Ascending aorta (tissue), 2 donors: Measurements from ENCODE around the gene TM2D1. TPM values are rescaled to one million over a fixed set of nuclear protein-coding genes. Genes with fewer than 3 reads are reported as not detected.

Source experiments
- DNase-seq, 2 donors: peaks; one replicate each; pipeline ENCODE4 v3.0.0-alpha.2; 2019; ENCODE audit warnings: low spot score in 2 of 2
- H3K27ac ChIP-seq, 2 donors: fragments of 200-600 bp; sonication (generic); one replicate each; pipeline ENCODE4 v1.5.1; 2016 to 2017; ENCODE audit warnings: mild to moderate bottlenecking in 1 of 2
- H3K27me3 ChIP-seq: fragments of 200-600 bp; sonication (generic); one replicate; pipeline ENCODE4 v1.5.1; 2017
- H3K36me3 ChIP-seq, 2 donors: fragments of 200-600 bp; sonication (generic); one replicate each; pipeline ENCODE4 v1.5.1; 2016
- H3K4me1 ChIP-seq, 2 donors: fragments of 200-600 bp; sonication (generic); one replicate each; pipeline ENCODE4 v1.5.1; 2016 to 2017; ENCODE audit warnings: mild to moderate bottlenecking in 1 of 2
- H3K4me3 ChIP-seq, 2 donors: fragments of 200-600 bp; sonication (generic); one replicate each; pipeline ENCODE4 v1.5.1; 2016 to 2017; ENCODE audit warnings: mild to moderate bottlenecking in 1 of 2
- H3K9me3 ChIP-seq, 2 donors: fragments of 200-600 bp; sonication (generic); one replicate each; pipeline ENCODE4 v1.5.1; 2016
- intact Hi-C: fragments of 100-400 bp; cut with DNase I; formaldehyde crosslinking; loops from one replicate; pipeline ENCODE4 v1.15.1; 2023
- total RNA-seq: library from RNA; depleted of rRNA; stranded (reverse); fragments of >200 nt; gene quantifications from one replicate; pipeline ENCODE4 v1.1.0, GENCODE V29; 2016
- TF ChIP-seq, protein P1 (sequence below), 3 experiments: fragments of 200-600 bp in 2 of 3; fragments of 450-650 bp in 1 of 3; sonication (generic) in 2 of 3; IDR thresholded peaks; one replicate each; pipeline ENCODE4 v1.5.1; 2016 to 2019; ENCODE audit warnings: antibody characterized with exemption in 3 of 3, mild to moderate bottlenecking in 1 of 3, moderate library complexity in 1 of 3

The TM2D1 gene
- total RNA-seq, 1 donor from 2014 or later: 43.2 TPM

DNA sequence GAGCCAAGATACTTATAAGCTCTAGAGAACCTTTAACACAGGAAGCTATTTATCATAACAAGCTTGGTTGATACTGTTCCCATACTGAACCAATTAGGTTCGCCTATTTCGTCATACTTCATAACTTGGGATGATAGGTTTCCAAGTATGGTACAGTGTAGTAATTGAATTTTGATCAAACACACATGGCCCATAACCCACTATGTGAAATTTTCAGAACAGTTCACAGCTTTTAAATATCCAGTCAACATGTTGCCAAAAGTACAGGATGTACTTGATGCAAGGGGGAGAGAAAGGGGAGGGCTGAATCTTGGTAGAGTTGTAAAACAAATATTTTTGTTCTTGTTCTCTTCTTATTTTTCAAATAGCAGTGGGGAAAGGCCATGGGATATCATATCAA, 86.6 kb downstream of the TM2D1 start:
- TF ChIP-seq, protein P1, sequence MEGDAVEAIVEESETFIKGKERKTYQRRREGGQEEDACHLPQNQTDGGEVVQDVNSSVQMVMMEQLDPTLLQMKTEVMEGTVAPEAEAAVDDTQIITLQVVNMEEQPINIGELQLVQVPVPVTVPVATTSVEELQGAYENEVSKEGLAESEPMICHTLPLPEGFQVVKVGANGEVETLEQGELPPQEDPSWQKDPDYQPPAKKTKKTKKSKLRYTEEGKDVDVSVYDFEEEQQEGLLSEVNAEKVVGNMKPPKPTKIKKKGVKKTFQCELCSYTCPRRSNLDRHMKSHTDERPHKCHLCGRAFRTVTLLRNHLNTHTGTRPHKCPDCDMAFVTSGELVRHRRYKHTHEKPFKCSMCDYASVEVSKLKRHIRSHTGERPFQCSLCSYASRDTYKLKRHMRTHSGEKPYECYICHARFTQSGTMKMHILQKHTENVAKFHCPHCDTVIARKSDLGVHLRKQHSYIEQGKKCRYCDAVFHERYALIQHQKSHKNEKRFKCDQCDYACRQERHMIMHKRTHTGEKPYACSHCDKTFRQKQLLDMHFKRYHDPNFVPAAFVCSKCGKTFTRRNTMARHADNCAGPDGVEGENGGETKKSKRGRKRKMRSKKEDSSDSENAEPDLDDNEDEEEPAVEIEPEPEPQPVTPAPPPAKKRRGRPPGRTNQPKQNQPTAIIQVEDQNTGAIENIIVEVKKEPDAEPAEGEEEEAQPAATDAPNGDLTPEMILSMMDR (IDR thresholded peaks at IDR 0.05): no peak
- Histone ChIP-seq H3K36me3 (no peaks in the 10 kb centered on the region), H3K4me1 (peaks cover 29 to 50% of the 10 kb centered on the region in 2 donors), H3K27me3 (no peaks in the 10 kb centered on the region), H3K4me3 (peak overlapping the region in 1 of 2 donors; percentile 2), H3K9me3 (no peaks in the 10 kb centered on the region), H3K27ac (peak overlapping the region; percentile 91 to 94)
- DNase-seq: no peak
- intact Hi-C loops: loop anchor here (1.0 to 5.0 kb wide), 3 partner anchors 32 to 667 kb away; no protein-coding TSS in a partner anchor

DNA sequence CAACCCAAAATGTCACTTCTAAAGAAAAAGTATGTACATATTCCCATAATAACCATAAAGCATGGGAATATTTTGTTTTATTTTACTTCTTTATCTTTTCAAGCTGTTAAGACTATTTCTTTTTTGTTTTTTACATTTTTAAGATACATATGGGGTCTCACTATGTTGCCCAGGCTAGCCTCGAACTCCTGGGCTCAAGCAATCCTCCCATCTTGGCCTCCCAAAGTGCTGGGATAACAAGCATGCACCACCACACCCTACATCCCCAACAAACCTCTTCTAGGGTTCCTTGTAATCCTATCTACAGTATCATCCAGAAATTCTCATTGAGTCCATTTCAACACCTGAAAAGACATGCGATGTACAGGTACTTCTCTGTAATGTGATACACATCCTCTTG, 87.5 kb downstream of the TM2D1 start:
- H3K27ac ChIP-seq: peak overlapping the region; percentile 91 to 94
- no peaks in the 10 kb centered on the region for H3K9me3 ChIP-seq
- TF ChIP-seq, protein P1 (IDR thresholded peaks at IDR 0.05): no peak
- H3K36me3 ChIP-seq: no peaks in the 10 kb centered on the region
- intact Hi-C loops: loop anchor here (5.0 kb wide), 1 partner anchor 350 kb away; no protein-coding TSS in a partner anchor
- DNase-seq: no peak
- no peaks in the 10 kb centered on the region for H3K27me3 ChIP-seq
- no peak overlapping the region for H3K4me3 ChIP-seq
- H3K4me1 ChIP-seq: peaks cover 25 to 50% of the 10 kb centered on the region in 2 donors

DNA sequence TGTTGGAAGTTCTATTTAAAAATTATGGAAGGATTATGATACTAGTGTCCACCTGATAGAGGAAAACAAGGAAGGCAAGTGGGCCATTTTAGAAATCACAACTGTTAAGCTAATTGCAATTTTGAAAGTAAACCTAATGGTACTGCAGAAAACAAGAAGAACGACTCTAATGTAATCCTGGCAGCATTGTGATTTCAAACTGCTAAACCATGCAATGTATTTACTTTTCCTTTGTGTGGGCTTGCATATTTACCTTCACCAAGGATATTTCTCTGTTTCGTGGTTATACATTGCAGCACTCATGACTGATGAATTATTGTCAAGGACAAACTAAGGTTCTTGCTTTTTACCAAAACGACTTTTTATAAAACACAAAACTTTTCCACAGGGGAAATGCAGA, 88.1 kb downstream of the TM2D1 start:
- Histone ChIP-seq H3K9me3 (no peaks in the 10 kb centered on the region), H3K4me3 (no peak overlapping the region), H3K36me3 (no peaks in the 10 kb centered on the region), H3K4me1 (peaks cover 21 to 44% of the 10 kb centered on the region in 2 donors), H3K27ac (peak overlapping the region; percentile 91 to 94), H3K27me3 (no peaks in the 10 kb centered on the region)
- no peak for DNase-seq
- intact Hi-C loops: loop anchor here (5.0 kb wide), 1 partner anchor 350 kb away; no protein-coding TSS in a partner anchor
- TF ChIP-seq, protein P1 (IDR thresholded peaks at IDR 0.05): no peak

DNA sequence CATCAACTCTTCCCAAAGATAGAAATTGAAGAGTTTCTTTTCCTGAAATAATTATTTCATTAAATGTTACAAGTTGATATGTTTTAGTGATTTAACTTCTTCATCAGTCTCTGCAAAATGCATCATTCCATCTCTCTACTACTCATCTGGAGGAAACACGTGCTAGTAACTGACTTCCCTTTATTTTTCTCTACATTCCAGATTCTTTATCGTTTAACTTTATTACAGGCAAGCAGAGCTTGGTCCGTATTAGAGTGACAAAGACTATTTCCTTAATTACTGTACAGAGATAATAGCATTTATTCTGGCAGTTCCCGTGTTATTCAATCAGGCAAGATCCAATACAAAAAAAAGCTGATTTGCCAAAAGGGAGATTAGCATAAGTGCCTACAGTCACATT, 88.6 kb downstream of the TM2D1 start:
- no peak for DNase-seq
- Histone ChIP-seq H3K4me1 (peaks cover 21 to 44% of the 10 kb centered on the region in 2 donors), H3K36me3 (no peaks in the 10 kb centered on the region), H3K4me3 (no peak overlapping the region), H3K27me3 (no peaks in the 10 kb centered on the region), H3K9me3 (no peaks in the 10 kb centered on the region), H3K27ac (peak overlapping the region; percentile 91 to 94)
- intact Hi-C loops: loop anchor here (5.0 kb wide), 1 partner anchor 349 kb away; no protein-coding TSS in a partner anchor
- TF ChIP-seq, protein P1 (IDR thresholded peaks at IDR 0.05): no peak

DNA sequence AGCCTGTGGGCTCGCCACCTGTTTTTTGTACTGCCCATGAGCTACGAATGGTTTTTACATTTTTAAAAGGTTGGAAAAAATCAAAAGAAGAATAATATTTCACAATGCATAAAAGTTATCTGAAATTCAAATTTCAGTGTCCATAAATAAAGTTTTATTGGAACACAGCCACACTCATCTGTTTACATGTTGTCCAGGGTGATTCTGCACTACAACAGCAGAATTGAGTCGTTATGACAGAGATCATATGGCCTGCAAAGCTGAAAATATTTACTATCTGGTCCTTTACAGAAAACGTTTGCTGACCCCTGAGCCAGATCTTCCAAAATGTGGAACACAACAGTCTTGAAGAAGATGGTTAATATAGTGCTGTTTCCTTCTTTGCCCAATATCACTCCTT, 89.4 kb downstream of the TM2D1 start:
- Histone ChIP-seq H3K27ac (no peak overlapping the region), H3K27me3 (no peaks in the 10 kb centered on the region), H3K36me3 (no peaks in the 10 kb centered on the region), H3K9me3 (no peaks in the 10 kb centered on the region), H3K4me3 (no peak overlapping the region), H3K4me1 (peaks cover 15 to 39% of the 10 kb centered on the region in 2 donors)
- TF ChIP-seq, protein P1 (IDR thresholded peaks at IDR 0.05): no peak
- DNase-seq: no peak
- intact Hi-C loops: loop anchor here (5.0 kb wide), 1 partner anchor 348 kb away; no protein-coding TSS in a partner anchor
